CD14-positive monocyte (primary cell): ENCODE results near the gene CCL11. TPM values are rescaled to one million over a fixed set of nuclear protein-coding genes. Genes with fewer than 3 reads are reported as not detected.

Source experiments
- DNase-seq, 3 donors: peaks; one replicate each; pipeline ENCODE4 v3.0.0-alpha.2; 2011 to 2022
- H2AFZ ChIP-seq: 2 replicates; pipeline ENCODE4 v1.6.0; 2012; ENCODE audit warnings: mild to moderate bottlenecking, low read depth, low read length, inconsistent platforms; ENCODE audit not compliant: insufficient read depth, poor library complexity, severe bottlenecking
- H3K27ac ChIP-seq, 2 donors: 1 replicate in 1 of 2; 2 replicates in 1 of 2; pipeline ENCODE4 v1.5.1; 2012 to 2013; ENCODE audit warnings: low read length in 2 of 2, control low read depth in 1 of 2, inconsistent platforms in 1 of 2, low read depth in 1 of 2, mild to moderate bottlenecking in 1 of 2
- H3K27me3 ChIP-seq, 2 donors: one replicate each; pipeline versions ENCODE4 v1.6.0 to v1.6.1; 2011 to 2013; ENCODE audit warnings: low read length in 2 of 2; ENCODE audit not compliant: control insufficient read depth in 2 of 2, insufficient read depth in 2 of 2
- H3K36me3 ChIP-seq, 2 donors: replicated peaks in 1 of 2; 1 replicate in 1 of 2; 2 replicates in 1 of 2; pipeline versions ENCODE4 v1.5.1 to v1.6.1; 2012 to 2013; ENCODE audit warnings: low read length in 2 of 2, control low read depth in 1 of 2, inconsistent platforms in 1 of 2, mild to moderate bottlenecking in 1 of 2; ENCODE audit not compliant: insufficient read depth in 2 of 2, control insufficient read depth in 1 of 2
- H3K4me1 ChIP-seq, 2 donors: 1 replicate in 1 of 2; 2 replicates in 1 of 2; pipeline versions ENCODE4 v1.5.1 to v1.6.1; 2012 to 2013; ENCODE audit warnings: low read length in 2 of 2, control low read depth in 1 of 2, inconsistent platforms in 1 of 2, mild to moderate bottlenecking in 1 of 2, moderate library complexity in 1 of 2; ENCODE audit not compliant: insufficient read depth in 2 of 2, control insufficient read depth in 1 of 2
- H3K4me2 ChIP-seq: replicated peaks from 2 replicates; pipeline ENCODE3; 2012; ENCODE audit warnings: low read length, moderate library complexity, mild to moderate bottlenecking; ENCODE audit not compliant: poor library complexity, severe bottlenecking; ENCODE audit errors: extremely low read depth
- H3K4me3 ChIP-seq, 3 experiments: fragments of 200-600 bp in 1 of 3; sonication (generic) in 1 of 3; replicated peaks in 1 of 3; 1 replicate in 2 of 3; 2 replicates in 1 of 3; pipeline ENCODE4 v1.5.1; 2011 to 2013; ENCODE audit warnings: low read length in 3 of 3, mild to moderate bottlenecking in 3 of 3, control low read depth in 2 of 3, low read depth in 2 of 3, inconsistent platforms in 1 of 3, moderate library complexity in 1 of 3
- H3K79me2 ChIP-seq: 2 replicates; pipeline ENCODE4 v1.6.0; 2012; ENCODE audit warnings: mild to moderate bottlenecking, control low read depth, inconsistent platforms, low read length, moderate library complexity; ENCODE audit not compliant: insufficient read depth
- H3K9ac ChIP-seq: 2 replicates; pipeline ENCODE4 v1.6.0; 2017; ENCODE audit warnings: low read length, mild to moderate bottlenecking; ENCODE audit not compliant: insufficient read depth, poor library complexity, severe bottlenecking
- H3K9me3 ChIP-seq, 2 donors: replicated peaks in 1 of 2; 1 replicate in 1 of 2; 2 replicates in 1 of 2; pipeline versions ENCODE4 v1.5.1 to v1.6.1; 2012 to 2013; ENCODE audit warnings: low read length in 2 of 2, control low read depth in 1 of 2; ENCODE audit not compliant: control insufficient read depth in 1 of 2, insufficient read depth in 1 of 2
- H4K20me1 ChIP-seq: 2 replicates; pipeline ENCODE4 v1.6.0; 2012; ENCODE audit warnings: mild to moderate bottlenecking, low read length, control low read depth, moderate library complexity; ENCODE audit not compliant: insufficient read depth
- H3K27ac Mint-ChIP-seq, 7 donors: one replicate each; pipeline ENCODE4 v1.8.0; 2020; ENCODE audit warnings: mild to moderate bottlenecking in 7 of 7, mixed read lengths in 7 of 7, moderate library complexity in 6 of 7, inconsistent platforms in 2 of 7
- H3K27me3 Mint-ChIP-seq, 3 donors: one replicate each; pipeline ENCODE4 v1.8.0; 2021 to 2022; ENCODE audit warnings: low read depth in 3 of 3, mild to moderate bottlenecking in 3 of 3, mixed read lengths in 3 of 3, moderate library complexity in 3 of 3, inconsistent platforms in 1 of 3
- H3K36me3 Mint-ChIP-seq, 2 donors: one replicate each; pipeline ENCODE4 v1.8.0; 2020; ENCODE audit warnings: mixed read lengths in 2 of 2, inconsistent platforms in 1 of 2, mild to moderate bottlenecking in 1 of 2
- H3K4me1 Mint-ChIP-seq: one replicate; pipeline ENCODE4 v1.8.0; 2020; ENCODE audit warnings: mild to moderate bottlenecking, mixed read lengths
- H3K4me3 Mint-ChIP-seq, 2 donors: one replicate each; pipeline ENCODE4 v1.8.0; 2020; ENCODE audit warnings: mild to moderate bottlenecking in 2 of 2, mixed read lengths in 2 of 2, moderate library complexity in 1 of 2
- H3K9me3 Mint-ChIP-seq, 7 donors: one replicate each; pipeline ENCODE4 v1.8.0; 2020 to 2022; ENCODE audit warnings: mixed read lengths in 7 of 7, mild to moderate bottlenecking in 6 of 7, moderate library complexity in 6 of 7, inconsistent platforms in 2 of 7
- CTCF ChIP-seq: fragments of 200-600 bp; IDR thresholded peaks from one replicate; pipeline ENCODE4 v1.8.0; 2022; ENCODE audit warnings: antibody characterized with exemption, mild to moderate bottlenecking
- WGBS: methylation state at CpG from one replicate; pipeline ENCODE4 v1.1.5; 2013; ENCODE audit warnings: missing lambda C conversion rate; ENCODE audit not compliant: insufficient coverage; 5-methylcytosine and 5-hydroxymethylcytosine counted together
- intact Hi-C, 2 donors: fragments of 100-400 bp; cut with micrococcal nuclease; formaldehyde crosslinking; loops; one replicate each; pipeline versions ENCODE4 v1.15.0 to v1.15.1; 2023
- polyA plus RNA-seq, 3 donors: library from polyadenylated mRNA; depleted of rRNA in 1 of 3; unstranded in 2 of 3; stranded (reverse) in 1 of 3; fragments of 300-500 nt in 2 of 3; fragments of >200 nt in 1 of 3; fragmentation: Illumina TruSeq in 2 of 3; gene quantifications; 1 replicate in 2 of 3; 2 replicates in 1 of 3; pipeline ENCODE4 v1.2.3, GENCODE V29; 2012 to 2021

CCL11 gene
- polyA plus RNA-seq, 3 donors = not detected

- WGBS = 97% methylated on average over 4 of the region's 6 CpGs
- no peak overlapping the region for H3K9ac ChIP-seq
- no peaks in the 10 kb centered on the region for H3K9me3 ChIP-seq
- H3K27me3 ChIP-seq = peaks cover 0 to 3% of the 10 kb centered on the region in 2 donors
- H3K79me2 ChIP-seq = no peaks in the 10 kb centered on the region
- no peaks in the 10 kb centered on the region for H4K20me1 ChIP-seq
- peaks cover 2% of the 10 kb centered on the region for H3K4me1 Mint-ChIP-seq
- H2AFZ ChIP-seq = no peak overlapping the region
- no peak overlapping the region for H3K4me3 ChIP-seq
- H3K4me2 ChIP-seq = no peak overlapping the region
- no peak for TF ChIP-seq CTCF
- DNase-seq = peak in 2 of 3 donors; percentile 42 to 68
- no peaks in the 10 kb centered on the region for H3K36me3 Mint-ChIP-seq
- H3K27ac Mint-ChIP-seq = no peak overlapping the region
- peaks cover 5 to 17% (median 6%) of the 10 kb centered on the region in 3 donors for H3K27me3 Mint-ChIP-seq
- H3K36me3 ChIP-seq = no peaks in the 10 kb centered on the region
- H3K4me1 ChIP-seq = no peaks in the 10 kb centered on the region
- H3K9me3 Mint-ChIP-seq = peaks cover 0 to 4% (median 2%) of the 10 kb centered on the region in 7 donors
- no peak overlapping the region for H3K27ac ChIP-seq
- no peak overlapping the region for H3K4me3 Mint-ChIP-seq
- intact Hi-C loops = no loop called here
Measured at GRCh38 chr17:34291721-34292348, 6.3 kb downstream of the CCL11 start.

- H3K36me3 ChIP-seq = no peaks in the 10 kb centered on the region
Measured at GRCh38 chr17:34299027-34299426, 13.5 kb downstream of the CCL11 start.

More at GRCh38 chr17:34299027-34299426, 13.5 kb downstream of the CCL11 start:
- Mint-ChIP-seq H3K36me3 (no peaks in the 10 kb centered on the region), H3K4me1 (peaks cover 45% of the 10 kb centered on the region), H3K27me3 (peaks cover 2 to 3% (median 2%) of the 10 kb centered on the region in 3 donors), H3K4me3 (no peak overlapping the region), H3K9me3 (peaks cover 0 to 4% (median 2%) of the 10 kb centered on the region in 7 donors), H3K27ac (peak overlapping the region in 1 of 7 donors; percentile 47)
- no peaks in the 10 kb centered on the region for H3K79me2 ChIP-seq
- intact Hi-C loops = no loop called here
- H3K4me1 ChIP-seq = peaks cover 34 to 39% of the 10 kb centered on the region in 2 donors
- H3K4me2 ChIP-seq = no peak overlapping the region
- no peaks in the 10 kb centered on the region for H3K9me3 ChIP-seq
- H2AFZ ChIP-seq = no peak overlapping the region
- H3K4me3 ChIP-seq = no peak overlapping the region
- H3K27ac ChIP-seq = peak overlapping the region in 1 of 2 donors; percentile 19
- H3K27me3 ChIP-seq = no peaks in the 10 kb centered on the region
- H4K20me1 ChIP-seq = no peaks in the 10 kb centered on the region
- H3K9ac ChIP-seq = no peak overlapping the region
- WGBS = 93% methylated on average over 2 of the region's 2 CpGs
- DNase-seq = peak in 2 of 3 donors; percentile 21 to 60
- no peak for TF ChIP-seq CTCF
